Ishikawa (cell line): ENCODE results near the gene TAS2R60.

Experiments
- CREB1 ChIP-seq: IDR thresholded peaks from 2 replicates; pipeline ENCODE4 v1.6.1; 2012; ENCODE audit warnings: low read depth
- EP300 ChIP-seq: IDR thresholded peaks from 2 replicates; pipeline ENCODE4 v1.6.1; 2012; ENCODE audit warnings: borderline replicate concordance
- RAD21 ChIP-seq: IDR thresholded peaks from 2 replicates; pipeline ENCODE4 v1.6.1; 2012; ENCODE audit warnings: low read depth
- REST ChIP-seq: IDR thresholded peaks from 2 replicates; pipeline ENCODE4 v1.6.1; 2012; ENCODE audit warnings: low read depth, mild to moderate bottlenecking

- TF ChIP-seq REST (no peak), CREB1 (no peak), EP300 (no peak), RAD21 (no peak)
These were observed 48.5 kb upstream of the TAS2R60 start for GRCh38 chr7:143394777-143395176.
